ENCODE results near the gene PLXNA2.

Gene PLXNA2

GRCh38 chr1:208019257-208019656, 224.9 kb downstream of the PLXNA2 start:
- no peak for DNase-seq (ENCODE audit: low read depth)

GRCh38 chr1:208015255-208015654, 228.9 kb downstream of the PLXNA2 start:
- no peak for DNase-seq (ENCODE audit: low read depth)

GRCh38 chr1:208013210-208013609, 231.0 kb downstream of the PLXNA2 start:
- no peak for DNase-seq (ENCODE audit: low read depth)

- DNase-seq (ENCODE audit: low read depth) = no peak
Observed at GRCh38 chr1:208012721-208013120, 231.5 kb downstream of the PLXNA2 start.

- DNase-seq (ENCODE audit: low read depth) = no peak
Observed at GRCh38 chr1:208010487-208011071, 233.6 kb downstream of the PLXNA2 start.

- no peak for DNase-seq (ENCODE audit: low read depth)
Observed at GRCh38 chr1:208009706-208010444, 234.3 kb downstream of the PLXNA2 start.

GRCh38 chr1:208009303-208009702, 234.9 kb downstream of the PLXNA2 start:
- DNase-seq (ENCODE audit: low read depth) = no peak

GRCh38 chr1:208008534-208008933, 235.7 kb downstream of the PLXNA2 start:
- DNase-seq (ENCODE audit: low read depth) = no peak

- no peak for DNase-seq (ENCODE audit: low read depth)
Observed at GRCh38 chr1:208007938-208008342, 236.2 kb downstream of the PLXNA2 start.

- DNase-seq (ENCODE audit: low read depth) = no peak
Observed at GRCh38 chr1:208007319-208007937, 236.8 kb downstream of the PLXNA2 start.

- DNase-seq (ENCODE audit: low read depth) = no peak
Observed at GRCh38 chr1:208006258-208006920, 237.8 kb downstream of the PLXNA2 start.

- no peak for DNase-seq (ENCODE audit: low read depth)
Observed at GRCh38 chr1:208004851-208005250, 239.3 kb downstream of the PLXNA2 start.

- no peak for DNase-seq (ENCODE audit: low read depth)
Observed at GRCh38 chr1:208003241-208003640, 240.9 kb downstream of the PLXNA2 start.

- no peak for DNase-seq (ENCODE audit: low read depth)
Observed at GRCh38 chr1:208002672-208003071, 241.5 kb downstream of the PLXNA2 start.

GRCh38 chr1:208002078-208002477, 242.1 kb downstream of the PLXNA2 start:
- DNase-seq (ENCODE audit: low read depth) = no peak

GRCh38 chr1:208000504-208000903, 243.7 kb downstream of the PLXNA2 start:
- DNase-seq (ENCODE audit: low read depth) = no peak

GRCh38 chr1:207999972-208000371, 244.2 kb downstream of the PLXNA2 start:
- no peak for DNase-seq (ENCODE audit: low read depth)

- no peak for DNase-seq (ENCODE audit: low read depth)
Observed at GRCh38 chr1:207999274-207999915, 244.8 kb downstream of the PLXNA2 start.

- DNase-seq (ENCODE audit: low read depth) = no peak
Observed at GRCh38 chr1:207998691-207999090, 245.5 kb downstream of the PLXNA2 start.

GRCh38 chr1:207997486-207998268, 246.5 kb downstream of the PLXNA2 start:
- peak; percentile 16 for DNase-seq (ENCODE audit: low read depth)

GRCh38 chr1:207996636-207997035, 247.5 kb downstream of the PLXNA2 start:
- no peak for DNase-seq (ENCODE audit: low read depth)
